Tibial nerve (tissue), 3 donors: ENCODE measurements around the gene LRBA.

Experiments used
- POLR2A ChIP-seq, 2 donors: fragments of 450-650 bp; IDR thresholded peaks; one replicate each; pipeline ENCODE4 v1.6.1; 2017; ENCODE audit warnings: antibody characterized with exemption in 2 of 2, mild to moderate bottlenecking in 2 of 2, moderate library complexity in 2 of 2
- TF ChIP-seq, protein P1 (sequence below), 5 experiments: fragments of 200-600 bp in 3 of 5; fragments of 450-650 bp in 2 of 5; sonication (generic) in 3 of 5; IDR thresholded peaks; one replicate each; pipeline ENCODE4 v1.5.1; 2016 to 2019; ENCODE audit warnings: antibody characterized with exemption in 5 of 5, mild to moderate bottlenecking in 3 of 5, moderate library complexity in 2 of 5

DNA sequence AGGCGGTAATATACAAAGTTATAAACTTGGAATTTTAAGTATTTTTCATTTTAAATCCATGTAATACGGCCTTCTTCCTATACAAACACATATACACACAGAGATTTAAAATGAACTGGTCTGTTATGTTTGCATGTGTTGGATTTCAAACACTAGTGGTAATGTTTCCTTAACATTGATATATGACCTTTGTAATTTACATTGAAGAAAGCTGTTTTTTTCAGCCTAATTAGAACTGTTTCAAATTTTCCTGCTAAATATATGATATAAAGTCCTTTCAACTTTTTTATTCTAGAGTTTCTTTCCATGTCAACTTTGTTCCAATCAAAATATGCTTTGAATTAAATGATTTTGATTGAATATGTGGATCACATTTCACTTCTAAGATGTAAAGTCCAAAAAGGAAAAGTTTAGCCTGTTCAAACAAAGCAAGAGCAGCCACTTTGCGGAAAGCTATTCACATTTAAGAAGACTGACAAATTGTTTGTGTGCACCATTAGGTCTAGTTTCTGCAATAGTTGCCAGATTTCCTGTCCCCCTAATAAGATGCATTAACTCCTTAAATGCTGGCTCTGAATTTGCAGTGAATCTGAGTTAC, 659.1 kb downstream of the LRBA start:
- TF ChIP-seq, protein P1, sequence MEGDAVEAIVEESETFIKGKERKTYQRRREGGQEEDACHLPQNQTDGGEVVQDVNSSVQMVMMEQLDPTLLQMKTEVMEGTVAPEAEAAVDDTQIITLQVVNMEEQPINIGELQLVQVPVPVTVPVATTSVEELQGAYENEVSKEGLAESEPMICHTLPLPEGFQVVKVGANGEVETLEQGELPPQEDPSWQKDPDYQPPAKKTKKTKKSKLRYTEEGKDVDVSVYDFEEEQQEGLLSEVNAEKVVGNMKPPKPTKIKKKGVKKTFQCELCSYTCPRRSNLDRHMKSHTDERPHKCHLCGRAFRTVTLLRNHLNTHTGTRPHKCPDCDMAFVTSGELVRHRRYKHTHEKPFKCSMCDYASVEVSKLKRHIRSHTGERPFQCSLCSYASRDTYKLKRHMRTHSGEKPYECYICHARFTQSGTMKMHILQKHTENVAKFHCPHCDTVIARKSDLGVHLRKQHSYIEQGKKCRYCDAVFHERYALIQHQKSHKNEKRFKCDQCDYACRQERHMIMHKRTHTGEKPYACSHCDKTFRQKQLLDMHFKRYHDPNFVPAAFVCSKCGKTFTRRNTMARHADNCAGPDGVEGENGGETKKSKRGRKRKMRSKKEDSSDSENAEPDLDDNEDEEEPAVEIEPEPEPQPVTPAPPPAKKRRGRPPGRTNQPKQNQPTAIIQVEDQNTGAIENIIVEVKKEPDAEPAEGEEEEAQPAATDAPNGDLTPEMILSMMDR (IDR thresholded peaks at IDR 0.05), result no peak
- no peak for TF ChIP-seq POLR2A (IDR thresholded peaks at IDR 0.05)
